IMR-90 (cell line): Measurements from ENCODE around the gene OGA.

Experiments
- BHLHE40 ChIP-seq: fragments of 150-350 bp; IDR thresholded peaks from 2 replicates; pipeline ENCODE4 v1.6.1; 2016; ENCODE audit warnings: mild to moderate bottlenecking, low read depth, low read length
- CHD1 ChIP-seq: IDR thresholded peaks from 2 replicates; pipeline ENCODE4 v1.6.1; 2012; ENCODE audit warnings: low read depth, low read length, improper control_type of control experiment
- MAFK ChIP-seq: IDR thresholded peaks from 2 replicates; pipeline ENCODE4 v1.6.1; 2012; ENCODE audit warnings: low read depth, low read length, improper control_type of control experiment
- MAZ ChIP-seq: IDR thresholded peaks from 2 replicates; pipeline ENCODE4 v1.6.1; 2012; ENCODE audit warnings: low read depth, mild to moderate bottlenecking, low read length, improper control_type of control experiment, moderate library complexity, borderline replicate concordance
- MXI1 ChIP-seq: IDR thresholded peaks from 2 replicates; pipeline ENCODE4 v1.6.1; 2012; ENCODE audit warnings: low read depth, mild to moderate bottlenecking, low read length, moderate library complexity, borderline replicate concordance
- NFE2L2 ChIP-seq: fragments of 150-350 bp; IDR thresholded peaks from 2 replicates; pipeline ENCODE4 v1.6.1; 2016; ENCODE audit warnings: low read depth, mild to moderate bottlenecking, low read length
- POLR2A ChIP-seq: IDR thresholded peaks from 2 replicates; pipeline ENCODE4 v1.6.1; 2012; ENCODE audit warnings: mild to moderate bottlenecking, low read depth, low read length
- RAD21 ChIP-seq: IDR thresholded peaks from 2 replicates; pipeline ENCODE4 v1.6.1; 2012; ENCODE audit warnings: low read length, improper control_type of control experiment
- RFX5 ChIP-seq: IDR thresholded peaks from 2 replicates; pipeline ENCODE4 v1.8.0; 2012; ENCODE audit warnings: low read depth, mild to moderate bottlenecking, low read length, moderate library complexity
- SMC3 ChIP-seq: fragments of 150-350 bp; IDR thresholded peaks from 2 replicates; pipeline ENCODE4 v1.6.1; 2016; ENCODE audit warnings: low read depth, mild to moderate bottlenecking, antibody characterized with exemption, low read length, moderate library complexity
- TF ChIP-seq, protein P1 (sequence below): conservative IDR thresholded peaks from 2 replicates; pipeline ENCODE4 v1.5.1; 2012; ENCODE audit warnings: mild to moderate bottlenecking, low read depth, low read length, improper control_type of control experiment
- TF ChIP-seq, protein P2 (sequence below): fragments of 150-350 bp; IDR thresholded peaks from 2 replicates; pipeline ENCODE4 v1.6.1; 2016; ENCODE audit warnings: low read depth, mild to moderate bottlenecking, low read length, moderate library complexity, borderline replicate concordance
- TF ChIP-seq, protein P3 (sequence below): fragments of 150-350 bp; IDR thresholded peaks from 2 replicates; pipeline ENCODE4 v1.6.1; 2017; ENCODE audit warnings: mild to moderate bottlenecking, antibody characterized with exemption, low read length, low read depth

DNA sequence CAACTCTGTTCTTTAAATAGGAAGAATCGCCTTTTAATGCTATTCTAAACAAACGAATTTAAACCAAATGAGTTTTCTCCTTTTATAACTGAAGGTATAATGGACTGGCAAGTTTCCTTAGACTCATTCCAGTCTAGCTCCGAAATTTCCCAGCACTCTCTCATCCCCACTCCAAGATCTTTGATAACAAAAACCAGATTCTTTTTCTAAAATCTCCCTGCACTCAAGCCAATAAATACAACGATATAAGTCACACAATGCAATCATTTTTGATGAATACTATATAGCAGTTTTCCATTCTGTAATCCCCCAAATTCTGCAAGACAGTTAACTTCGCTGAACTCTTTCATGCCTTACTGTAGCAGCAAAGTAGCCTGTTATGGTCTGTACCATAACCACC is 1.9 kb downstream of the OGA start:
- TF ChIP-seq POLR2A (no peak), SMC3 (no peak), BHLHE40 (no peak), RAD21 (no peak), MAFK (no peak), NFE2L2 (no peak), RFX5 (no peak), MXI1 (no peak), CHD1 (no peak), MAZ (no peak)
- TF ChIP-seq, protein P1, sequence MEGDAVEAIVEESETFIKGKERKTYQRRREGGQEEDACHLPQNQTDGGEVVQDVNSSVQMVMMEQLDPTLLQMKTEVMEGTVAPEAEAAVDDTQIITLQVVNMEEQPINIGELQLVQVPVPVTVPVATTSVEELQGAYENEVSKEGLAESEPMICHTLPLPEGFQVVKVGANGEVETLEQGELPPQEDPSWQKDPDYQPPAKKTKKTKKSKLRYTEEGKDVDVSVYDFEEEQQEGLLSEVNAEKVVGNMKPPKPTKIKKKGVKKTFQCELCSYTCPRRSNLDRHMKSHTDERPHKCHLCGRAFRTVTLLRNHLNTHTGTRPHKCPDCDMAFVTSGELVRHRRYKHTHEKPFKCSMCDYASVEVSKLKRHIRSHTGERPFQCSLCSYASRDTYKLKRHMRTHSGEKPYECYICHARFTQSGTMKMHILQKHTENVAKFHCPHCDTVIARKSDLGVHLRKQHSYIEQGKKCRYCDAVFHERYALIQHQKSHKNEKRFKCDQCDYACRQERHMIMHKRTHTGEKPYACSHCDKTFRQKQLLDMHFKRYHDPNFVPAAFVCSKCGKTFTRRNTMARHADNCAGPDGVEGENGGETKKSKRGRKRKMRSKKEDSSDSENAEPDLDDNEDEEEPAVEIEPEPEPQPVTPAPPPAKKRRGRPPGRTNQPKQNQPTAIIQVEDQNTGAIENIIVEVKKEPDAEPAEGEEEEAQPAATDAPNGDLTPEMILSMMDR = no peak
- TF ChIP-seq, protein P2, sequence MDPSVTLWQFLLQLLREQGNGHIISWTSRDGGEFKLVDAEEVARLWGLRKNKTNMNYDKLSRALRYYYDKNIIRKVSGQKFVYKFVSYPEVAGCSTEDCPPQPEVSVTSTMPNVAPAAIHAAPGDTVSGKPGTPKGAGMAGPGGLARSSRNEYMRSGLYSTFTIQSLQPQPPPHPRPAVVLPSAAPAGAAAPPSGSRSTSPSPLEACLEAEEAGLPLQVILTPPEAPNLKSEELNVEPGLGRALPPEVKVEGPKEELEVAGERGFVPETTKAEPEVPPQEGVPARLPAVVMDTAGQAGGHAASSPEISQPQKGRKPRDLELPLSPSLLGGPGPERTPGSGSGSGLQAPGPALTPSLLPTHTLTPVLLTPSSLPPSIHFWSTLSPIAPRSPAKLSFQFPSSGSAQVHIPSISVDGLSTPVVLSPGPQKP = no peak
- TF ChIP-seq, protein P3, sequence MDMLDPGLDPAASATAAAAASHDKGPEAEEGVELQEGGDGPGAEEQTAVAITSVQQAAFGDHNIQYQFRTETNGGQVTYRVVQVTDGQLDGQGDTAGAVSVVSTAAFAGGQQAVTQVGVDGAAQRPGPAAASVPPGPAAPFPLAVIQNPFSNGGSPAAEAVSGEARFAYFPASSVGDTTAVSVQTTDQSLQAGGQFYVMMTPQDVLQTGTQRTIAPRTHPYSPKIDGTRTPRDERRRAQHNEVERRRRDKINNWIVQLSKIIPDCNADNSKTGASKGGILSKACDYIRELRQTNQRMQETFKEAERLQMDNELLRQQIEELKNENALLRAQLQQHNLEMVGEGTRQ = no peak
